Stimulated activated naive CD8-positive, alpha-beta T cell treated with anti-CD3 and anti-CD28 coated beads, Interleukin-15, Interleukin-2, amounts not matched to agents 100 U/mL and 50 U/mL, for 24 hours (primary cell): ENCODE data around the gene MYO15B.

Experiments
- ATAC-seq: fragments of 150-1000 bp; cut with Tn5 transposase; one replicate; pipeline ENCODE4 v1.10.0; 2021
- DNase-seq: peaks from one replicate; pipeline ENCODE4 v3.0.0; 2021

MYO15B gene

DNA sequence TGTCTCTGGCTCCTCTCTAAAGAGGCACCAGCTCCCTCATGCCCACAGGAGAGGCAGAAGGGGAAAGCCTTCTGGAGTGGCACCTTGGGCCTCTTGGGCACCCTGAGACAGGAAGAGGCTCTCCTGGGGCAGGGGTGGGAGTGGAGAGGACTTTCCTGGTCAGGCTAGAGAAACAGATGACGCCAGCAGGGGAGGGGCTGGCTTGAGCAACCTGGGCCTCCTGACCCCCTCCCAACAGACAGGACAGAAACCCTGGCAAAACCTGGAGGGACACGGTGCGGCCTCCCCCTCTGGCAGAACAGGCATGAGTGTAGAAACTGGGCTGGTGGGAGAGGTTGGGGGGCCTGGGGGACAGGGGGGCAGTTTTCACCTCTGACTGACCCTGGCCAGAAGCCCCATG is 51.7 kb downstream of the MYO15B start:
- DNase-seq = no peak
- no peak for ATAC-seq

DNA sequence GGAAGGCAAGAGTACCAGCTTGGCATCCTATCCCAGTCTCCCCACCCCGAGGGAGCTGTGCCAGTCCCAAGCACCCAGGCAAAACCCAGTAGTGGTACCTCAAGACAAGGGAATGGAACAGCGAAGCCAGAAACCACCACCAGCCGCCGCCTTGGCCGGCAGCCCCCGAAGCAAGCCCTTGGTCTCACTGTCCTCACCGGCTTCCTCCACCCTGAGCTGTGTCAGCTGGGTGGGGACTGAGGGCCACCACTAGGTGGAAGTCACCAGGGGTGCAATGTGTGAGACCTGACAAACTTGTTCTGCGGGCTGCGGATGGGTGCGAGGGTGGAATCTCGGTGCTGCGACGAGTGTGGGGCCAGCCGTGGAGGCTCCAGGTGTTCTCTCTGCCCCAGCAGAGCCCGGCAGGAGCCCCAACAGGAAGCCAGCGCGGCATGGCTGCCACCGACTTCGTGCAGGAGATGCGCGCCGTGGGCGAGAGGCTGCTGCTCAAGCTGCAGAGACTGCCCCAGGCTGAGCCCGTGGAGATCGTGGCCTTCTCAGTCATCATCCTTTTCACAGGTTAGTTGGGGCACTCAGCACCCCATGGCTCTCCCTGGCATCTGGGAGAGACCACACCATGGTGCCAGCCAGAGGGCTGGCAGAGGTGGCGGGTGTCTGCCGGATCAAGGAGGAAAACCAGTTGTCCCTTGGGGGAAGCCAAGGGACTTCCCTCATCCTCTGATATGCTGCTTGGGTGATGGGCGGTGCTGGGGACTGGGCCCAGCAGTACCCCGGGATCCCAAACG is 52.4 kb downstream of the MYO15B start:
- DNase-seq (no peak), ATAC-seq (no peak)

DNA sequence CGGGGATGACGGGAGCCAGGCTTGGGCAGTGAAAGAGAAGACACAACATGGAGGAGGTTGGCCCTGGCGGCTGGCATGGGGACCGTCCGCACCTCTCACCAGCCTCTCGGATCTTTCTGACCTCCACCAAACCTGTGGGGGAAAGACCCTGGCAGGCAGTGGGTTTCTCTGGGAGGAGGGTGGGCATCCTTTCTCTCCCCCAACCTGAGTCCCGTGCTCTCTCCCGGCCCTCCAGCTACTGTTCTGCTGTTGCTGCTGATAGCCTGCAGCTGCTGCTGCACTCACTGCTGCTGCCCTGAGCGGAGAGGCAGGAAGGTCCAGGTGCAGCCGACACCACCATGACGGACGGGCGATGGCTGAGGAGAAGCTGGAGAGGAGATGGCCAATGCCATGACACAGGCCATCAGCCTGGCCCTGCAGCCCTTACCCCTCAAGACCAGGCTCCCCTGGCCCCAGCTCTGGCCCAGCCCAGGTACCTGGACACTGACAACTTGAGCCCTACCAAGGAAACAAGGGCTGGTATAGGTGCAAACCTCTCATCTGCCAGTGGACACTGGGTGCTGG is 53.0 kb downstream of the MYO15B start:
- DNase-seq (no peak), ATAC-seq (no peak)

DNA sequence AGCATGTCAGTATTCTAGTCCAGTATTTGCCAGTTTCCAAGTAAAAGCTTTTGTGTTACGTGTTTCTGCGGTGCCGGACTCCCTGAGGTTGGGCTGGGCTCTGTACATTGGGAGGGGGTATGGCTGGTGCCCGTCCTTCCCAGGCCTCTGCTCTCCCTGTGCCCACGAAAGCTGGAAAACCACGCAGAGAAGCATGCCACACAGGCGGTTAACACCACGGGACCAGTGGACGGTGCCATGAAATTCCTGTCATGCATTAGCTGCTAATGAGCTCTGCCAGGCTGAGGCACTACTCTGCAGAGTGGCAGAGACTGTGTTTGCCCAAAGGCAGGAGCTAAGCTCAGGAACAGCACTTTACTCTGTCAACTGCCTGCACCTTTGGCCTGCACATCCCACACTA is 53.7 kb downstream of the MYO15B start:
- DNase-seq = no peak
- ATAC-seq = no peak

DNA sequence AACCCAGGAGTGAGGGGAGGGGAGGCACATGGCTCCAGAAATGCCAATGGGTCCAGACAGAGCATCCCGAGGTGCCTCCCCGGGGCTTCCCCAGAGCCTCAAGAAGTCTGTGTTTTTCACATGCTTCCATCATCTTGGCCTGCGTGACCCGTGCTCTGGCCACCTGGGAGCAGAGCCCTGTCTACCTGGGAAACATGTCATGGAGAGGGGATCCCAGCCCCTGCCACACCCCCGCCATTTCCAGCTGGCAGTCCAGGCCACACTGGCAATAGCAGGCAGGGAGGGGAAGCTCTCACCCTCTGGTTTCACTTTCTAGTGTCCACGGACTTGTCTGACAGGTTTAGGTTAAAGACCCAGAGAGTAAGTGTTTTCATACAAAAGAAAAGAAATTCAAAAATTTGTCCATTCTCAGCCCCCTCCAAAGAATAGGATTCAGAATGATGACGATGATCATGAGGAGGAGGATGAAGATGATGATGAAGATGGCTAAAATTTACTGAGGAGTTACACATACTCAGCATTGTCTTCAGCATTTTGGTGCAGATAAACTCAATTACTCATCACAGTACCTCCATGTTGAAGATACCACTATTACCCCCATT is 54.7 kb downstream of the MYO15B start:
- DNase-seq (no peak), ATAC-seq (no peak)

DNA sequence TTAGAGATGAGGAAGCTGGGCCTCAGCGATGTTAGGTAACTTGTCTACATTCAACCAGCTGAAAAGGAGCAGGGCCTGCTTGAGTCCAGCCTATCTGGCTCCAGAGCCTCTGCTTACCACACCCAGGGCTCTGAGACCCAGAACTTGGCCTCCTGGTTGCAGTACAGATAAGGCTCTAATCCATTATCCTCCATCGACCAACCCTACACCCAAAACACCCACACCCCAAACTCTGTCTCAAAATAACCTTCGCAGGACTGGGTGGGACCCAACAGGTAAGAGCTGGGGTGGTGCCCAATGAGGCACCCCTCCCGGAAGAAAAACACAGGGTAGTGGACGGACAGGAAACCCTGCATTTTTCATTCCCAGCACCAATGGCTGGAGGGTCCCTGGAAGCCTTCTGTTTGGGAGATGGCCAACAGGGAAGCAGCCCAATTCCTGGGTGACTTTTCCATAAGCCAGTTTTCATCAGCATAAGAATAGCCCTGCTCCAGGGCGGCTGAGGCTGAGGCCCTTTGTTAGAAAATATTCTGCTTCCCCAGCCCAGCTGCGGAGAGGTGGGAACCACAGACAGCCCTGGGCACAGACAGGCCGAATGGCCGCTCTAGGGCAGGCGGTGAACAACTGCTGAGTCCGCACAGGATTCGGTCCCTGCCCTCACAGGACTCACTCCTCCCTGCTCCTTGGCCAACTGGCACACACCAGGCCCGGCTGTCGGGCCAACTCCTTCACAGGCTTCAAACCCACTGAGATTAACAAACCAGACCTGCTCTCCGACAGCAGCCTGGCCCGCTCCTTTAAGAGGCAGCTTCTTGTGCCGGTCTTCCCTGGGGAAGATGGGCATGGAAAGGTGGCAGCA is 55.4 kb downstream of the MYO15B start:
- DNase-seq = no peak
- no peak for ATAC-seq

DNA sequence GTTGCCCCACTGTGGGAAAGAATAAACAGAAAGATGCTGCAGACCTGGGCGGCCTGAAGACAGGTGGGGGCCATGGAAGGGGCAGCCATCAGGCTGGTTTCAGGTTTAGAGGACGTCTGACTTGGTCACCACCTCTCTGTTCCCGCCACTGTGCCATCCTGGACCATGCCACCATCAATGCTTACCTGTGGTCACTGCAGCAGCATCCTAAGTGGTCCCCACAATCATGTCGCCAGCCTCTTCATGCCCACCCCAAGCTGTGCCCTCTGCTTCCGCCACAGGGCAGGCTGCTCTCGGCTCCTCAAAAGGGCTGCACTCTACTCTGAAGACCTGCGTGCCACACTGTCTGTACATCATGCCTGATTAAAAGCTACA is 56.0 kb downstream of the MYO15B start:
- DNase-seq = no peak
- ATAC-seq = no peak

DNA sequence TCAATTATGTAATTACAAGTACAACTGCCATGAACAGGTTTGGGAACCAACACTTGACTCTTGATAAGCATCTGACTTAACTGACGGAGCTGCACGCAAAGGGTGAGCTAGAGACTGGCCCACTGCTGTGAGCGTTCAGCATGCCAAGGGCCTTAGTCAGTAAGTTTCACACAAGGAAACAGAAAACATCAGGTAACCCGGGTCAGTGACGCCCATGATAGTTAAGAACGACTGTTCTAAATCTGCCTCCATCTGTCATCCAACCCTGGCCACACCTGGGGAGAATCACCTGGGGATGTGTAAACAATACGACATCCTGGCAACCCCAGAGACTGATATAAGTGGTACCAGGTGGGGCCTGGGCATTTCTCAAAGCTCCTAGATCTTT is 57.9 kb downstream of the MYO15B start:
- DNase-seq = no peak
- ATAC-seq = no peak

DNA sequence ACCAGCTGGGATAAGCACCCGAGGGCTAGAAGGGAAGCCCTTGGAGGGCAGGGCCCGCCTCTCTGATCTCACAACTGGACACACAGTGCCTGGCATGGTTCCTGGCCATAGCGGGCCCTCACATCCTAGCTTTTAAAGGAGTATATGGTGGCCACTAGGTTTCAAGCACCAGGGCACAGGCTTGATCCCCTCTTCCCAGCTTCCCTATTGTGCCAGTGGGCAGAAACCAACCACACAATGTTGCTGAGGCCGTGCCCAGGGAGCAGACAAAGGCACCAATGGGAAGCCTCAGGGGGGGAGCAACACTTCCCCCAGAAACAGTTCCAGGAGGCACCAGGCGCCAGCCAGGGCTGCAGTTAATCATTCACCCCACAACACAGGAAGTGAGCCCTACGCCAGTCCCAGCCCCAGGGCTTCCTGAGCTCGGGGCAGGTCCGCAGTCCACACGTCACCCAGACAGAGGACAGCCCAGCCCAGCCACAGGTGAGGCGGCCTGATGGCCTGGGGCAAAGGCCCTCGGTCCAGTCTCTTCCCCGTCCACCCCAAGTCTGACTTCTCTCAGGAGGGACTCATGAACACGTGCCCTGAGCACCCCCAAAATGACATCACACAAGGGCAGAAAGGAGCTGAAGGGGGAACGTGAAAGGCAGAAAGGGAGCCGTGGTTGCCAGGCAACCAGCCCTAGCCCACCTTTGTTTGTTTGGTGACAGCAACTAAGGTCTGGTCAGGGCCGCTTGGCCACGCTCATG is 58.5 kb downstream of the MYO15B start:
- DNase-seq (peak; percentile 18), ATAC-seq (peak; percentile 49)

DNA sequence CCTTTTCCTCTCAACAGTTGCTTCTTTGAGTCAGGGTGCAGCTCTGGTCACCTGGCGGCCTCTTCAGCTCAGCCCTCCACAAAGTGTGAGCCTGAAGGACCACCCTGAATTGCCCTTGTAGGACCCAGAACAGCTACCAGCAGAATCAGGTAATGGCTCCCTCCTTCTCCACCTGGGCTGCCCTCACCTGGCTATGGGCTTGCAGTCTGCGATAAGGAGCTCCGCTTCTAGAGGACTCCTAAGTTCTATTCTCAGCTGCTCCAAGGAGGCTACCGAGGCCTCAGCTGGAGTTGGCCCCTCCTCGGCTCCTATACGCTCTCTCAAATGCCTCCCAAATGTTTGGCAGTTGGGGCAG is 59.0 kb downstream of the MYO15B start:
- ATAC-seq = no peak
- no peak for DNase-seq

DNA sequence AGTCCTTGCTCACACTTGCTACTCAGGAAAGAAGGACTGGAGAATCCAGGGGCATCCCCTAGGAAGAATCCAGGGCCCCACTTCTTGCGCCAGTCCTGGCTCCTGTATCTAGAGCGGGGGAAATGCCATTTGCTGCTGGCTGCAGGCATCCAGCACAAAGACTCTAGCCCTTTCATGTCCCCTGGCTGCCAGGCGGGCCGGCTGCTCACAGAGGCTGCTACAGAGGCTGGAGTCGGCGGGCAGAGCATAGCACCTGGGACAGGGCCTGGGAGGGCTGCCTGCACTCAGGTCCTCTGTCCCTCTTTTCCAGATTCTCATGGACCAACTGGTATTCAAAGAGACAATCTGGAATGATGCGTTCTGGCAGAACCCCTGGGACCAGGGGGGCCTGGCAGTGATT is 59.5 kb downstream of the MYO15B start:
- no peak for ATAC-seq

DNA sequence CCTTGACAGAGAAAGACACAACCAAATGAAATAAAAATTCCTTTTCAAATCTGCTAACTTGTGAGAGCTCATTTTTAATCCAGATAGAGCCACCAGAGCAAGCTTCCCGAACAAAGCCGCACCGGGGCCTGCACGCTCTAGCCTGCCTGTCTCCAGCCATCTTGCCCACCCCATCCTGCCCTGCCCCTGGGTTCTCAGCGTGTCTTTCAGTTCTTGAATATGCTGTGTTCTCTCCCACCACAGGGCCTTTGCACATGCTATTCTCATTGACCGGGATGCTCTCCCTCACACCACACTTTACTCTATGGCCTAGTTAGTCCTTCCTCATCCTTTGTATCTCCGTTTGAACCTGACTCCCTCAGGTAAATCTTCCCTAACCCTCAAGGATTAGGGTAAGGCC is 60.3 kb downstream of the MYO15B start:
- ATAC-seq (no peak), DNase-seq (no peak)

More for the DNA sequence above, 59.5 kb downstream of the MYO15B start:
- DNase-seq = no peak

DNA sequence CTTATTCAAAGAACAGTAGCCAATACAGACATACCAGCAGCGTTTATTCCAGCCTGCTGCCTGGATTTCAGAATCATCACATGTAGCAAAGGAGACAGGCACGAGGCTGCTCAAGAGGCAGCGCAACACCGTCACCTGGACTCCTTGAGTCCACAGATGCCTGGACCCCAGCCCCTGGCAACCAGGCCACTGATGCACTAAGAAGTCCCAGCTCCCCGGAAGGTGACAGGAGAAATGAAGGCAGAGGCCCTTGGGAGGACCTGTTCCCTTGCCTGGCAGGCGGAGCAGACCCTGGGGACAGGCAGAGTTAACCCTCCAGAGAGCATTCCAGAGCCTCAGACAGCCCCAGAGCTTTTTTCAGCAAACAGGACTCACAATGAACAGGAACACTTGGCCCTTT is 62.1 kb downstream of the MYO15B start:
- no peak for ATAC-seq
- DNase-seq = no peak

DNA sequence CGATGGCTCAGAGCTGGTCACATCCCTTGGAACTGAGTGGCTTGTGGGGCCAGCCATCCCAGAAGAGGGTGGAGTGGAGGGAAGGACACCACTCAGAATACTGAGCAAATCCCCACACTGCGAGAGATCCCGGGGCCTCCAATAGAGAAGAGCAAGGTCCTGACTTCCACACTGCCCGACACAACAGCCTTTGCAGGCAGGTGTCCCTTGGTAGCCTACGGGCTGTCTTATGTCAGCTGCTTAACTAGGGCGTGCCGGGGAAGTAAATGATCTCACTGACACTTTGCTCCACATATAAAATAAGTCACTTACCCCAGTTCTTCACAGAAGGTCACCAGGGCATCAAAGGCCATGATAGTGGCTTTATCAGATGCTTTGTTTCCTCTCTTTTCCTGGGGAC is 63.3 kb downstream of the MYO15B start:
- no peak for ATAC-seq
- no peak for DNase-seq

DNA sequence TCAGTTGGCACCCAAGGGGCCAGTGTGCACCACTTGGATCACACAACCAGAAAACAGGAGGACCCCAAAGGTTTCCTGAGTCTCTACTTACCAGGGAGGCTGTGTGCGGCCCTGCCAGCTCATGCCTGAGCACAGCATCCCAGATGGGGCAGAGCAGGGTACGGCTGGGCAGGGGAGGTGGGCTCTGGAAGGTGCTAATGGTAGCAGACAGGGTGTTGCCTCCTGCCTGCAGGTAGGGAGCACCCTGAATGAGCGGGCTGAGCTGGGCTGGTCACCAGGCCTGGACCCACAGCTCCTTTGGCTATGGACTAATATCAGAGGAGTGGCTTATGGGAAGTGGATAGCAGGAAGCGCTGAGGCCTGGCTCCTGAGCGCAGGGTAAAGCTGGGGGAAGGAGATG is 64.7 kb downstream of the MYO15B start:
- ATAC-seq = no peak

DNA sequence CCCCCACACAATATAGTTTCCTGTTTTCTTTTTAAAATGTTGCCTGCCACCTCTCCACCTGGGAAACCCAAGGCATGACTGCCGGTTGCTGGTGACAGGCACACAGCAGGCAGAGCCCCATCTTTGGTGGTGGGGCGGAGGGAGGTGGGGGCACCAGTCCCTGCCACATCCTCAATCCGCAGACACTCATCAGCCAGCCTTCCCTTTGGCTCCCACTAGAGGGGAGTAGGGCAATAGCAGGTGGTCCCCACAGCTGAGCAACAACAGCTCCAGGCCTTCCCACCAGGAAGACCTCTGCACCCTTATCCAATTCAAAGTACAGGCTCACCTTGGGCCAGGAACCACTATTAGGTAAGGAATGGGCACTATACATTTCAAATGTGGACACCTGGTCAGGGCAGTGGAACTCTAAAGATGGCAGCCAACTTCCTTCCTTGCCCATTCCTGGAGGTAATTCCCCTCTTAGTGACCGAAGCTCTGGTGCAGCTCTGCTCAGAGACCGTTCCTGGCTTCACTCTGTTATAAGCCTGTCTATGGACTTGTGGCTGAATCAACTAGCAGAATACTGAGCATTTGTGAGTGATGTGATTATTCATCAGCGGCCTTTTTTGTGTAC is 65.4 kb downstream of the MYO15B start:
- ATAC-seq (peak; percentile 63), DNase-seq (peak; percentile 41)

More for the DNA sequence above, 64.7 kb downstream of the MYO15B start:
- no peak for DNase-seq

DNA sequence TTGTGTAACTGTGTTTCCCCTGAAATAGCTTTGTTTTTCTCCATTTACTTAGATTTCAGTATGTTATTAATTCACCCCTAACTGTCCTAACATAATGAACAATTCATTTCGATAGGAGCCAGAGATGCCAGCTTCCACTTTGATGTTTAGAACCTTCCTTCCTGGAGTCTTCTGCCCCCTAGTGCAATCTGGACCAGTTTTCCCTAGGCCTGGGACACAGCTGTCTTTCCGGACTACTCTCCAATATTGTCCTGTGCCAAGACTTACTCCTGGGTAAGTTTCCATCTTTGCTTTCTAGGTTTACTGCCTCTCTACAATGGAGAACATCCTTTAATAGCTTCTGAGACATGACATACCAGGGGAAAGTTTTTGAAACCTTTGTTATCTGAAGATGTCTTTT is 66.6 kb downstream of the MYO15B start:
- ATAC-seq = no peak
- no peak for DNase-seq

DNA sequence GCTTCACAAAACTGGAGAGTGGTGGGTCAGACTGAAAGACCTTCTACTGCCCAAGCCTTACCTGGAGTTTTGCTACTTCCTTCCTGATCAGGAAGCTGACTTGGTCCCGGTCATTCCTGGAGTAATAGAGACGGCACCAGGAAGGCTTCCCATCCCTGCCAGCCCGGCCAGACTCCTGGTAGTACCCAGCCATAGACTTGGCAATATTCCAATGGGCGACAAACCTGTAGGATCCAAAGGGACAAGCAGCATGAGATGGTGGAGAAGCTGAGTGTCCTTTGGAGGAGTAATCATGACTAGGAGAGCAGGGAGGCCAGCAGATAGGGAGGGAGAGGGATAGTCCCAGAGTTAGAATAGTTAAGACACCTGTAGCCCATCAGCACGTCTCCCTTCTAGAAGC is 70.6 kb downstream of the MYO15B start:
- ATAC-seq = no peak
- DNase-seq = no peak

DNA sequence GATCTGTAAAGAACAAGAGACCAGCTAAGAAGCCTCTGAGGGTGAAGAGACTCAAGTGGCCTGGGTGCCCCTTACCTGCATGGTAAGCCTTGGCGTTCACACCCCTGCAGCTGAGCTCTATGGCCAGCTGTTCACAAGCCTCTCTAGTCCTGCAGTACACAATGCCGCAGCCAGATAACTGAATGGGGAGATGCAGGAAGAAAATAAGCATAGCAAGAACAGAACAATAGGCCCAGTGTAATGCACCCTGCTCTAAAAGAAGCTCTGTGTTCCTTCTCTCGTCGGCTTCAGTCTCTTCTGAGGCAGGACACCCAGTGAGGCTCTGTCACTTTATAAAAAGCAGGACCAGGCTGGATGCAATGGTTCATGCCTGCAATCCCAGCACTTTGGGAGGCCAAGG is 73.9 kb downstream of the MYO15B start:
- DNase-seq (no peak), ATAC-seq (no peak)

DNA sequence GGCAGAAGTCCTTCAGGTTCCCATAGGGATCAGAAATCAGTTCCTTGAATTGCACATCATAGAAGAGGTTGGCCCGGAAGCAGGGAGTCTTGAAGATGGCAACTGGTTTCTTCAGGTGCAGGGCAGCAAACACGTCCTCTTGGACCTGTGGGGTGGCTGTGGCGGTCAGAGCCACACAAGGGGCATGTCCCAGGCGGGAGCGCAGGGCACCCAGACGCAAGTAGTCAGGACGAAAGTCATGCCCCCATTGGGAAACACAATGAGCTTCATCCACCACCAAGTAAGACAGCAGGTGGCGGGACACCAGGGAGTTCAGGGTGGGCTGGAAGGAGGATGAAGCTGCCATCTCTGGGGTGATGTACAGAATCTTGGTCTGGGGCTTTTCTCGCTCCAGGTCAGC is 74.9 kb downstream of the MYO15B start:
- ATAC-seq (no peak), DNase-seq (no peak)

DNA sequence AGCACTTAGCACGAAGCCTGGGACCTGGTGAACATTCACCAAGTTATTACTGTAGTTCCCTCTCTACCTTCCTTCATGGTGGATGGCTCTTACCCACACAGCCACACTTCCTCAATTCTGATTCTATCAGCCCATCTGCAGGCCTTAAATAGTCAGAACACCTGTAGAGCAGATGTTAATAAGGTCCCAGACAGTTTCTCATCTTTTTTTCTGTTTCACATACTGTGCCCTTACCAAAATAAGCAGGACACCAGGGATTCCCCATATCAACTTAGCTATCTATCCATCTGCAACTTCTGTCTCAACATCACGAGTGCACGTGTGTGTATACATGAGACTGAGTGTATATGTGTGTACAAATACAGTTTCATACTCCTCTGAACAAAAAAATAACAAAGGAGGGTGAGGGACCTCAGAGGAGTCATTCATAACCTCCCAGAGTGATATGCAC is 76.5 kb downstream of the MYO15B start:
- DNase-seq (no peak), ATAC-seq (peak; percentile 30)

DNA sequence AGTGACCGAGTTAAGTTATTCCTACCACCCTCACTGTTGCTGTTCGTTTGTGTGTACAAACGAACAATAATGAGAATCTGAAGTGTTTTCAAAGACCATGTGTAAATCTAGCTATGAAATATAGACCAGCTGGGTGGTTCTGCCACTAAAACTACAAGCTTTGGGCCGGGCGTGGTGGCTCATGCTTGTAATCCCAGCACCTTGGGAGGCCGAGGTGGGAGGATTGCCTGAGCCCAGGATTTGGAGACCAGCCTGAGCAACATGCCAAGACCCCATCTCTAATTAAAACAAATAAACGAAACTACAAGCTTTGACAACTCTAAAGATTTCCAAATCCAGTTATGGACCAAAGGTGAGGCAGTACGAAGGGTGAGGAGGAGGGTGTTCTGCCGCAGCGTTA is 78.4 kb downstream of the MYO15B start:
- DNase-seq (no peak), ATAC-seq (no peak)
